Dermis blood vessel endothelial cell (primary cell): ENCODE results near the gene PAK1. TPM values are rescaled to one million over a fixed set of nuclear protein-coding genes. Genes with fewer than 3 reads are reported as not detected.

Experiments
- DNase-seq: peaks from one replicate; pipeline ENCODE4 v3.0.0; 2010
- total RNA-seq: library from RNA; depleted of rRNA; stranded (reverse); fragments of >200 nt; gene quantifications from 2 replicates; pipeline ENCODE4 v1.2.3, GENCODE V29; 2014

The PAK1 gene
- total RNA-seq, 1 donor from 2014 or later, result 0.51 TPM

DNA sequence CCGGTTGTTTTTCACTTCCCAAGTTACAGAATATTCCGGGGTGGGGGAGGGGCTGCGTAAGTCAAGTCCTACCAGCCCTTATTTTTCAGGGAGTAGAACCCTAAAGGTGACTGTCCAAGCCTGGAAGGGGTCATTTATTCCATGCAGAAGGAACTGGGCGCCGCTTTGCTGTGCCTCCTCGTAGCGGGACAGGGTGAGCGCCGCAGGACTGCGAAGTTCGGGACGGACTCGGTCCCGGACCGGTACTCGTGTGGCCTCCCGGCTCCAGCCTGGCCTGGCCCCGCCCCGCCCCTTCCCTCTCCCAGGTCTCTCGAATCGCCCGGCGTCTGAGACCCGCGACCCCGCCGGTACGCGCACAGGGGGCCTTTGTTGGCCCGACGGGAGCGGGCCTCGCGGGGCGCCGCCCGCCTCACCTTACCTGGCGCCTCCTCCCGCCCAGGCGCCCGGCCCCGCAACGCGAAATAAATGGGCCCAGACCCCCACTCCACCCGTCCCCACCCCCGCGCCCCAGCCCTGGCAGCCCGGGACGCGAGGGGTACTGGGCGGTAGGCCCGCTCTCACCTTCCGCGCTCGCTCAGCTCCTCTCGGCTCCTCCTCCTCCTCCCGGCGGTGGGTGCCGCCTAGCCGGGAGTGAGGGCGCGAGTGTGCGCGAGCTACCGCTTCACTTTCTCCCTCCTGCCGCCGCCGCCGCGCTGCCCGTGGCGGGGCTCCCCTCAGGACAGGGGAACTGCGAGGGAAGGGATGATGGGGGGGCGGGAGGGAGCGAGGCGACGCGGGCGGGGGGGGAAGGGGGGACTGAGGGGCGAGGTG lies 698 bp downstream of the PAK1 start:
- no peak for DNase-seq

- no peak for DNase-seq
Observed at GRCh38 chr11:77471558-77472193, 2.2 kb downstream of the PAK1 start.

- DNase-seq, result no peak
Observed at GRCh38 chr11:77470971-77471370, 2.9 kb downstream of the PAK1 start.

DNA sequence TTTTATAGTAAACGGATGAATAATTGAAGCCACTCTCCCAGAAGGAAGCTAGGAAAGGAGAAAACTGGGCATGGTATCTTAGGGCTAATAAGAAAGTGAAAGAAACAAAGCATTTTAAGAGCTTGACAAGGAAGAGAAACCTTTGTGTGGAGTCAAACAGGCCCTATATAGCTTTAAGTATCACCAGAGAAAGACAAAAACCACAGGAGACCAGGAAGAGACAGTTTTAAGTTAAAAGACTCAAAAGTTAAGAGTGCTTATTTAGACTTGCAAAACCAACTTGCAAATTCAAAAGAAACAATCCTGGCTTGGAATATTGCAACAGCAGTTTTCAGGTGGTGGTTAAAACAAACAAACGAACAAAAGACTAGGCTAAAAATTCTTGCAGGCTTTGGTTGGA lies 3.4 kb downstream of the PAK1 start:
- DNase-seq, result no peak

GRCh38 chr11:77468527-77468926 lies 5.4 kb downstream of the PAK1 start:
- DNase-seq, result no peak

GRCh38 chr11:77467993-77468392 lies 5.9 kb downstream of the PAK1 start:
- no peak for DNase-seq

GRCh38 chr11:77467233-77467632 lies 6.7 kb downstream of the PAK1 start:
- no peak for DNase-seq

GRCh38 chr11:77457340-77457739 lies 16.6 kb downstream of the PAK1 start:
- DNase-seq, result no peak

DNA sequence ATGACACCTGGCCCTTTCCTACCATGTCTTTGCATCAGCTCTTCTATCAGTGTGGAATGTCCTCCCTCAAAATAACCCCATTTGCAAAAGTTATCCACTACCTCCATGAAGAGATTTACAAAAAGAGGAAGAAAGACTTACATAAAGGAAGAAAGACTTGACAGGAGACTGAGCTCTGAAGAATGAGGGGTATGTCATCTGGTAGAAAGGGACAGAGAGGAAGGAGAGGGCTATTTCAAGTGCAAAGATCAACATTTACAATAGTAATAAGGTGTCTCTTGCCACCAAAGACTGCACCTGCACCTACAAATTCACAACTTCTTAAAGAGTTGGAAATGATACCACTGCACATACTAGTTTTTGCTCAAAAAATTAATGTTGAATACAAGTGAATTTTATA lies 18.2 kb downstream of the PAK1 start:
- DNase-seq, result no peak

DNA sequence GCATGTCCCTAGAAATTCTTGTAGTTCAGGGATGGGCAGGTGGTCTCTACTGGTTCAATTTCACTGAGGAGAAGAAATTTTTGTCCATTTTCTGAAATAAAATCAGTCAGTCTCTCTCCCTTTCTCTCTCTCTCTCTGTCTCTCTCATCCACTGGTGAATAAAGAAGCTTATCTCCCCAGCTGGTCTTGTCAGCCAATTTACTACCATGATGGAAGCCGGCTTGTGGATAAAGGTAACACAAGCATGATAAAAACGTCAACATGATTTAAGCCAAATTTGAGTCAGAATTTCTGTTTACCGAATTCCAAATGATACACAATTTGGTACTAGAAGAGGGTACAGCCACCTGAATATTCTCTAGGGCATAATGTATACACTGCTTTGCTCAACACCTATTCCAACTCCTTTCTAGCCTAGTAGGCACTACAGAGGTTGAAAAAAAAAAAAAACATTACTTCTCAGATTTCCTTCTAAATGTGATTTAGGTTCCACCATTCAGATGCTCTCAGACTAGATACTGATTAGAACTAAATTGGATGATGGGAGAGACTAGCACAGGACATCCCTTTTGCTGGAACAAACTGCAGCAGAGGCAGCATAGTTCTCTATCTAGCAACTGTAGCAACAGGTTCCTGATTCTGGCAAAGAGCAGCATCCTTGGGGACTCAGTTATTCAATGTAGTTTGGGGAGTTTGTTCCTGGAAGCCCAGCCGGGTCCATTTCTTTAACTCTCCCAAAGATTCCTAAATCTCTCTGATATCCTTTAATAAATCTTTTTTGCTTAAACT lies 18.8 kb downstream of the PAK1 start:
- no peak for DNase-seq

DNA sequence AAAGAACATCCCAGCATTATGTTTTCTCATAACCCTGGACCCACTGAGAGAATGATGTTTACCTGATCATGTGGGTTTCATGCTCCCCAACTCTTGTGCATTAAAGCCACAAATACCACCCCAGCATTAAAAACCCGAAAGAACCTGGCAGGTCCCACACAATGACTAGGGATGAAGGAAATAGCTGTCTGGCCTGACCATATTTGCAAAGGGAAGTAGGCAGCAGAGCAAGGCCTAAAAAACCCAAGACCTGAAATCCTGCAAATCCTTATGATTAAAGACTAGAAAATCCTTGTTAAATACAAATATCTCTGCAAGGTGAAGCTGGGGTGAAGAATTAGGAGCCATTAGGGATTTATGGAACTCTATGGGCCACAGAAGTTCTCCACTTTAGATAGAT lies 23.7 kb downstream of the PAK1 start:
- no peak for DNase-seq

GRCh38 chr11:77449784-77450183 lies 24.1 kb downstream of the PAK1 start:
- no peak for DNase-seq

- DNase-seq, result no peak
Observed at GRCh38 chr11:77449060-77449521, 24.8 kb downstream of the PAK1 start.

DNA sequence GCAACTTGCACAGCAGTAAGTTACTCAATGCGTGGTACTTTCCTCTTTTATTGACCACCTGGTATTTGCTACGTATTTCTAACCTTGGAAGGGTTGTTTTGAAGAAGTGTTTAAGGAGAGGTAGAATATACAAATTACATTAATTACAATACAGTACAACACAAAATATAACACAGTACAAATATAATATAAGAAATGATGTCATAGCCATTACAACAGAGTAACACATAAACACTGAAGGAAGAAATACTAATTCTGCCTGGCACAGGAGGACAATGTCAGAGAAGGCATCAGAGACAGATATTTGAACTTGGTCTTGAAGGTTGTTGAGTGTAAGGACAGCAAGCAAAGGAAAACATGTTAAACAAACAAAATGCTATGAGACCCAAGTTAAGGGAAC lies 25.6 kb downstream of the PAK1 start:
- DNase-seq, result no peak

DNA sequence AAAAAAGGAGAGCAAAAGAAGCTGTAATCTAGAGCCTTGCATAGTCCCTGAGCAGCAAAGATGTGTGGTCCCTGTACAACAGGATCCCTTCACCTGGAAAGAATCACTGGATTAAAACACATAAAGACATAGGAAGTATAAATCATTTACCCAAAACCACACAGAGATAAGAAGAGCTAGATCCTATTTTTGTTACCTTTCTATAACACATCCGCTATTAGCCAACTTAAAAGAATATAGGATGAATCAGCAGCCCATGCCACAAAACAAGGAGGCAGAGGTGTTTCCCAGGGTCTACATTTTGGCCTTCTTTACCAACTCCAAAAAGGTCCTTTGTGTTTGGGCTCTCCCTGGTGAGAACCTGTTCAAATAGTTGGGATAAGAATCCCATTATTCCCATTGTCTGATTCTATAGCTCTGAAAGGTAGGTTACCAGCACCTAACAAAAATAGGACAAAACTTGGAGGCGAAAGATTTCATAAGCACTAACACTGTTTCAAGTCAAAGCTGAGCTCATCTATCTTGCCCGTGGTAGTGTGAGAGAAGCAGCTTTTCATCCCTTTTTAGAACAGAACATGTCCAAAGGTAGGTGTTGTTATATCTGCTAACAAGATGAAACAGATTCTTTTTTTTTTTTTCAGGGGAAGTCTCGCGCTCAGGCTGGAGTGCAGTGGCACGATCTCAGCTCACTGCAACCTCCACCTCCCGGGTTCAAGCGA lies 26.8 kb downstream of the PAK1 start:
- DNase-seq, result no peak

DNA sequence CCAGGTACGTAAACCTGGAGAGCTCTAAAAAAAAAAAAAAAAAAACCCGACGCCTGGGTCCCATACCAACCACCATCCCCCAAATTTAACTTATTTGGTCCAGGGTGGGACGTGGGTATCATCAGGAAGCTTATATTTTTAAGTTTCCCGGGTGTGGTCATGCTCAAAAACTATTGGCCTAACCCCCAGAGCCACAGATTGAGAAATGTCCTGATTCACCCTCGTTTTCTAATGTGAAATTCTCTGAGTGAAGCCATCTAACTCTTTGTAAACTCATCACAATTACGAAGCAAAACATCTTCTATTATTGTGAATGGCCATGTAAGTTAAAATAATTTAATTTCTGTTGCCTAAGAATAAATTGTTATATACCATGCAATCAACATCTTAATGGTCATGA lies 29.6 kb downstream of the PAK1 start:
- no peak for DNase-seq

- no peak for DNase-seq
Observed at GRCh38 chr11:77442394-77443053, 31.4 kb downstream of the PAK1 start.

DNA sequence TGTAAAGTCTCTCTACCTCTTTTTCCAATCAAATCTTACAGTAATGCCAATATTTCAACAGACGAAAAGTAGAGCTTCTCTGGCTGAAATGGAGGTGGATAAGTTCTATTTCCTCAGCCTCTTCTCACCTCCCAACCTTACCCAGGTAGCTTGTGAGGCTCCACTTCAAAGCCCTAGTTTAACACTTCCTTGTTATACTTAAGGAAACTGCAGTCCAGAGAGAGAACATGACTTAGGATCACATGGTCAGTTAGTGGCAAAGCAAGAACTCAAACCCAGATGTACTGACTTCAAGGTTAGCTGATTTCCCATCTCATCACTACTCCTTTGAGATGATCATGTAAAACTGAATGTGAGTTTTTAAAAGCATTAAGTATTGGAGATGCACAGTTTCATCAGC lies 32.5 kb downstream of the PAK1 start:
- DNase-seq, result no peak

DNA sequence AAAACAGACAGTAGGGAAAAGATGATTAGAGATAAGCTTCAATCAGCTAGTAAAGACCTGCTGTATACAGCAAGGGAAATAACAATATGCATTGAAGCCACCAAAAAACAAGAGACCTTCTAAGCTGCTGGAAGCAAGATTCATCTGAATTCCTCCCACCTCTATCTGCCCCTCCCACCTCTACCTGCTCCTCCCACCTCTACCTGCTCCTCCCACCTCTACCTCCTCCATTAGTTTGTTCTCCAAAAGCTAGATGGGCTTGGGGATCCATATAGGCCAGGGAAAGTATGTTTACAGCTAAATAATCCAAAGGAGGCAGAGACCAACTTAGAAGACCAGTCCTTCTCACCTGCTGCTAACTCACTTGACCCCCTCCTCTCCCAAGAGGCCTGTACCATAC lies 33.2 kb downstream of the PAK1 start:
- DNase-seq, result no peak

GRCh38 chr11:77438487-77438886 lies 35.4 kb downstream of the PAK1 start:
- DNase-seq, result no peak

- DNase-seq, result no peak
Observed at GRCh38 chr11:77436969-77437368, 36.9 kb downstream of the PAK1 start.

- DNase-seq, result no peak
Observed at GRCh38 chr11:77436506-77436905, 37.4 kb downstream of the PAK1 start.
